H1 (cell line): ENCODE results near the gene SFTPB. TPM values are rescaled to one million over a fixed set of nuclear protein-coding genes. Genes with fewer than 3 reads are reported as not detected.

ENCODE experiments used
- CTCF ChIA-PET: fragments of 300-600 bp; sonication (Branson Sonifier 250); formaldehyde crosslinking; loops from one replicate; lab custom pipeline; 2021; ENCODE audit not compliant: partially characterized antibody; lab: Charles Lee
- POLR2A ChIA-PET: fragments of 300-600 bp; sonication (Branson Sonifier 250); formaldehyde crosslinking; loops from one replicate; lab custom pipeline; 2021; ENCODE audit warnings: inconsistent platforms; ENCODE audit not compliant: partially characterized antibody; lab: Charles Lee
- DNase-seq, 2 experiments: peaks; one replicate each; pipeline versions ENCODE4 v3.0.0 to v3.0.0-alpha.2; 2010 to 2022; ENCODE audit warnings: low spot score in 2 of 2, low read depth in 1 of 2, mixed read lengths in 1 of 2
- FAIRE-seq: peaks from 2 replicates; lab custom pipeline; 2011; peaks lifted over from hg19 to GRCh38; lab: Jason Lieb, UNC
- H2AFZ ChIP-seq: 2 replicates; pipeline ENCODE4 v1.8.1; 2012; ENCODE audit warnings: low read length, inconsistent platforms
- H2AK5ac ChIP-seq: 2 replicates; pipeline ENCODE4 v1.6.1; 2013; ENCODE audit warnings: low read depth, low read length
- H2BK120ac ChIP-seq: replicated peaks from 2 replicates; pipeline ENCODE3; 2013; ENCODE audit warnings: low read depth, low read length, inconsistent platforms
- H2BK12ac ChIP-seq: 2 replicates; pipeline ENCODE4 v1.6.1; 2013; ENCODE audit warnings: low read depth, low read length
- H2BK15ac ChIP-seq: 2 replicates; pipeline ENCODE4 v1.6.1; 2013; ENCODE audit warnings: low read length
- H2BK20ac ChIP-seq: 2 replicates; pipeline ENCODE4 v1.6.1; 2013; ENCODE audit warnings: low read length
- H2BK5ac ChIP-seq: 2 replicates; pipeline ENCODE4 v1.6.1; 2013; ENCODE audit warnings: low read depth, low read length
- H3K14ac ChIP-seq: 2 replicates; pipeline ENCODE4 v1.6.1; 2013; ENCODE audit warnings: inconsistent platforms; ENCODE audit not compliant: insufficient read length
- H3K18ac ChIP-seq: 2 replicates; pipeline ENCODE4 v1.6.1; 2013; ENCODE audit warnings: low read length; ENCODE audit errors: extremely low read depth
- H3K23ac ChIP-seq: 2 replicates; pipeline ENCODE4 v1.6.1; 2013; ENCODE audit warnings: inconsistent platforms; ENCODE audit not compliant: insufficient read length
- H3K23me2 ChIP-seq: 2 replicates; pipeline ENCODE4 v1.6.1; 2013; ENCODE audit warnings: low read depth, low read length
- H3K27ac ChIP-seq: 2 replicates; pipeline ENCODE4 v1.6.1; 2011; ENCODE audit warnings: low read depth, low read length, inconsistent platforms
- H3K27me3 ChIP-seq, 4 experiments: replicated peaks in 1 of 4; 1 replicate in 1 of 4; 2 replicates in 3 of 4; pipeline versions ENCODE4 v1.6.1 to v1.8.1; 2011 to 2013; ENCODE audit warnings: low read length in 3 of 4, mild to moderate bottlenecking in 3 of 4, inconsistent platforms in 2 of 4, mixed read lengths in 2 of 4, moderate library complexity in 1 of 4; ENCODE audit not compliant: control insufficient read depth in 3 of 4, insufficient read depth in 3 of 4; ENCODE audit errors: extremely low read depth in 1 of 4
- H3K36me3 ChIP-seq, 4 experiments: 2 replicates each; pipeline versions ENCODE4 v1.6.1 to v1.8.1; 2011 to 2013; ENCODE audit warnings: mild to moderate bottlenecking in 4 of 4, low read length in 3 of 4, moderate library complexity in 2 of 4, control low read depth in 1 of 4, inconsistent platforms in 1 of 4; ENCODE audit not compliant: insufficient read depth in 4 of 4, control insufficient read depth in 2 of 4
- H3K4ac ChIP-seq: replicated peaks from 2 replicates; pipeline ENCODE3; 2013; ENCODE audit warnings: low read length, low read depth, mixed read lengths, inconsistent platforms; ENCODE audit not compliant: insufficient read length
- H3K4me1 ChIP-seq, 4 experiments: replicated peaks in 1 of 4; 1 replicate in 1 of 4; 2 replicates in 3 of 4; pipeline versions ENCODE4 v1.6.1 to v1.8.1; 2011 to 2013; ENCODE audit warnings: low read length in 3 of 4, inconsistent platforms in 2 of 4, mixed read lengths in 1 of 4; ENCODE audit not compliant: insufficient read depth in 4 of 4, control insufficient read depth in 3 of 4
- H3K4me2 ChIP-seq, 2 experiments: 2 replicates each; pipeline versions ENCODE4 v1.6.1 to v1.8.1; 2011 to 2013; ENCODE audit warnings: low read depth in 2 of 2, low read length in 2 of 2, control low read depth in 1 of 2, inconsistent platforms in 1 of 2, mild to moderate bottlenecking in 1 of 2; ENCODE audit not compliant: insufficient read depth in 1 of 2
- H3K4me3 ChIP-seq, 4 experiments: fragments of 200-600, 300-600 bp in 1 of 4; sonication (generic), shearing (Covaris generic), sonication (Bioruptor Twin) in 1 of 4; 2 replicates each; pipeline versions ENCODE4 v1.5.1 to v1.8.1; 2011 to 2016; ENCODE audit warnings: low read length in 4 of 4, low read depth in 3 of 4, control low read depth in 2 of 4, inconsistent platforms in 2 of 4, mild to moderate bottlenecking in 2 of 4, mixed read lengths in 1 of 4, moderate library complexity in 1 of 4; ENCODE audit not compliant: insufficient read depth in 2 of 4; ENCODE audit errors: extremely low read depth in 1 of 4
- H3K56ac ChIP-seq: replicated peaks from 2 replicates; pipeline ENCODE3; 2013; ENCODE audit warnings: low read depth, mild to moderate bottlenecking, mixed read lengths, low read length, inconsistent platforms; ENCODE audit not compliant: insufficient read length
- H3K79me1 ChIP-seq: 2 replicates; pipeline ENCODE4 v1.6.1; 2013; ENCODE audit warnings: low read depth, low read length, control low read depth
- H3K79me2 ChIP-seq, 2 experiments: 2 replicates each; pipeline versions ENCODE4 v1.6.1 to v1.8.1; 2012 to 2013; ENCODE audit warnings: low read length in 2 of 2, mild to moderate bottlenecking in 2 of 2, inconsistent platforms in 1 of 2; ENCODE audit not compliant: insufficient read depth in 2 of 2, control insufficient read depth in 1 of 2
- H3K9ac ChIP-seq, 4 experiments: replicated peaks in 1 of 4; 1 replicate in 1 of 4; 2 replicates in 3 of 4; pipeline versions ENCODE4 v1.6.1 to v1.8.1; 2011 to 2013; ENCODE audit warnings: low read depth in 3 of 4, low read length in 3 of 4, control low read depth in 2 of 4, mild to moderate bottlenecking in 2 of 4, moderate library complexity in 2 of 4, inconsistent platforms in 1 of 4; ENCODE audit errors: extremely low read depth in 1 of 4
- H3K9me3 ChIP-seq, 2 experiments: 2 replicates each; pipeline versions ENCODE4 v1.6.1 to v1.8.1; 2012 to 2013; ENCODE audit warnings: mild to moderate bottlenecking in 2 of 2, moderate library complexity in 2 of 2, control low read depth in 1 of 2, inconsistent platforms in 1 of 2, low read depth in 1 of 2, low read length in 1 of 2, mixed read lengths in 1 of 2; ENCODE audit not compliant: insufficient read depth in 2 of 2
- H4K20me1 ChIP-seq, 2 experiments: replicated peaks in 1 of 2; 2 replicates each; pipeline versions ENCODE3 to v1.8.1; 2011 to 2013; ENCODE audit warnings: inconsistent platforms in 2 of 2, low read length in 2 of 2, mild to moderate bottlenecking in 1 of 2; ENCODE audit not compliant: insufficient read depth in 2 of 2, control insufficient read depth in 1 of 2
- H4K5ac ChIP-seq: 2 replicates; pipeline ENCODE4 v1.6.1; 2013; ENCODE audit warnings: low read length, low read depth, mixed read lengths, inconsistent platforms; ENCODE audit not compliant: insufficient read length
- H4K8ac ChIP-seq: 2 replicates; pipeline ENCODE4 v1.8.0; 2013; ENCODE audit warnings: mild to moderate bottlenecking, moderate library complexity, low read length, inconsistent platforms; ENCODE audit not compliant: insufficient read depth; ENCODE audit errors: extremely low read depth
- H4K91ac ChIP-seq: replicated peaks from 2 replicates; pipeline ENCODE3; 2013; ENCODE audit warnings: low read length, mixed read lengths, inconsistent platforms; ENCODE audit not compliant: insufficient read length
- BACH1 ChIP-seq: IDR thresholded peaks from 2 replicates; pipeline ENCODE4 v1.6.1; 2012; ENCODE audit warnings: low read length, improper control_type of control experiment
- EGR1 ChIP-seq: IDR thresholded peaks from 2 replicates; pipeline ENCODE4 v1.6.1; 2011; ENCODE audit warnings: low read depth, low read length, borderline replicate concordance
- SRF ChIP-seq: IDR thresholded peaks from 2 replicates; pipeline ENCODE4 v1.6.1; 2011; ENCODE audit warnings: mild to moderate bottlenecking, low read depth, low read length, moderate library complexity
- WGBS, 2 experiments: shearing (Covaris generic) in 1 of 2; methylation state at CpG; one replicate each; pipeline versions ENCODE4 v1.1.6 to v1.1.7; 2013 to 2015; ENCODE audit warnings: low lambda C conversion rate in 2 of 2, mixed read lengths in 2 of 2, inconsistent platforms in 1 of 2, low coverage in 1 of 2, missing lambda C conversion rate in 1 of 2; ENCODE audit not compliant: insufficient replicate concordance in 2 of 2, insufficient coverage in 1 of 2, insufficient read length in 1 of 2; ENCODE audit errors: extremely low coverage in 1 of 2, missing lambda C conversion rate in 1 of 2; 5-methylcytosine and 5-hydroxymethylcytosine counted together
- polyA plus RNA-seq, 7 experiments: library from polyadenylated mRNA; depleted of rRNA in 3 of 7; stranded (reverse) in 5 of 7; unstranded in 2 of 7; fragments of >200 nt in 5 of 7; fragments of 200-250 nt in 2 of 7; gene quantifications; 1 replicate in 5 of 7; 2 replicates in 1 of 7; 4 replicates in 1 of 7; pipeline versions ENCODE4 v1.2.1 to v1.2.3, GENCODE V29; 2011 to 2013; ENCODE audit warnings: missing spikeins in 2 of 7, mixed read lengths in 2 of 7
- total RNA-seq: library from RNA; stranded (reverse); fragmentation: NEBNext Ultra II Directional; extraction: Animal tissue kit (Norgen Biotek cat#: 25700); gene quantifications from 2 replicates; pipeline ENCODE4 v1.2.1, GENCODE V29; 2021
- TF ChIP-seq, protein P1 (sequence below): IDR thresholded peaks from 2 replicates; pipeline ENCODE4 v1.6.1; 2012; ENCODE audit warnings: low read length, inconsistent platforms

The SFTPB gene
- total and polyA plus RNA-seq, 2 of the 8 experiments (the other 6 are each of a cell fraction or from before 2014, with no cell fraction given), result not detected

DNA sequence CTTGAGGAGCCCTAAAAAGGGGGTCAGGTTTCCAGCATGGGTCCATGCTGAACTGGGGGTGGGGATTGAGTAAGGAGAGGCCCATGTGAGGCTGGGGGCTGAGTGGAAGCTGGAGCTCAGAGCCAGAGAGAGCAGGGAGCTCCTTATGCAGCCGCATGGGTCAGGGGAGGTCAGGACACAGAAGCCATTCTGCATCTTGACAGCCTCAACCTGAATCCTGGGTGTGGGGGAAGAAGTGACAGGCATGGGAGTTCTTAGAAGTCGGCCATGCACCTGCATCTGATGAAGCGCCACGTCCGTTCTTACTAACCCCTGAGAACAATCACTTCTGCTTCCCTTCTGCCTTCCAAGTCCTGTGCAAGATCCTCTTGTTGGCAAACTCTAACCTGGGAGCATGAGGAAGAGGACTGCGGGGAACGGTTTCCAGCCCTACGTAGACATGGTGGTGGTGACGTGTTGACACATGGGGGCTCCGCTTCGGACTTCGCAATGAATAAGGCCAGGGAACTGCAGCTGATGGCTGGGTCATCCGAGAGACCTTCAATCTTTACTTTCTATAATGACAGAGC is 48.4 kb upstream of the SFTPB start:
- Histone ChIP-seq H3K27me3 (no peaks in the 10 kb centered on the region; a peak in 1 of 7 replicates), H3K79me2 (no peaks in the 10 kb centered on the region), H3K36me3 (no peaks in the 10 kb centered on the region), H3K9ac (no peak overlapping the region), H3K9me3 (no peaks in the 10 kb centered on the region), H3K23ac (no peak overlapping the region), H3K56ac (no peak overlapping the region), H3K18ac (no peak overlapping the region), H2AFZ (no peak overlapping the region), H4K91ac (no peak overlapping the region), H3K27ac (no peak overlapping the region), H3K4me1 (no peaks in the 10 kb centered on the region; a peak in 1 of 7 replicates), H4K8ac (no peak overlapping the region), H2BK12ac (no peak overlapping the region), H3K23me2 (no peaks in the 10 kb centered on the region), H2BK20ac (no peak overlapping the region), H3K79me1 (no peaks in the 10 kb centered on the region), H2BK5ac (no peak overlapping the region), H4K20me1 (no peaks in the 10 kb centered on the region), H3K4me3 (no peak overlapping the region), H2BK120ac (no peak overlapping the region), H3K4ac (no peak overlapping the region), H4K5ac (no peak overlapping the region), H2AK5ac (no peak overlapping the region), H3K4me2 (no peak overlapping the region), H3K14ac (no peak overlapping the region), H2BK15ac (no peak overlapping the region)
- TF ChIP-seq BACH1, result no peak
- no peak for TF ChIP-seq EGR1
- TF ChIP-seq SRF, result no peak
- TF ChIP-seq, protein P1, sequence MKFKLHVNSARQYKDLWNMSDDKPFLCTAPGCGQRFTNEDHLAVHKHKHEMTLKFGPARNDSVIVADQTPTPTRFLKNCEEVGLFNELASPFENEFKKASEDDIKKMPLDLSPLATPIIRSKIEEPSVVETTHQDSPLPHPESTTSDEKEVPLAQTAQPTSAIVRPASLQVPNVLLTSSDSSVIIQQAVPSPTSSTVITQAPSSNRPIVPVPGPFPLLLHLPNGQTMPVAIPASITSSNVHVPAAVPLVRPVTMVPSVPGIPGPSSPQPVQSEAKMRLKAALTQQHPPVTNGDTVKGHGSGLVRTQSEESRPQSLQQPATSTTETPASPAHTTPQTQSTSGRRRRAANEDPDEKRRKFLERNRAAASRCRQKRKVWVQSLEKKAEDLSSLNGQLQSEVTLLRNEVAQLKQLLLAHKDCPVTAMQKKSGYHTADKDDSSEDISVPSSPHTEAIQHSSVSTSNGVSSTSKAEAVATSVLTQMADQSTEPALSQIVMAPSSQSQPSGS, result no peak
- DNase-seq (no peak), FAIRE-seq (no peak)
- WGBS, 2 experiments, result 82% methylated on average over 13 of the region's 13 CpGs; no CpG with 5 or more reads in 1 of the 2 experiments
- CTCF ChIA-PET, result interaction anchor here (1.5 to 6.0 kb wide), 5 partner anchors 9 to 319 kb away, joined by 3 to 61 read pairs (median 7); no protein-coding TSS in a partner anchor
- POLR2A ChIA-PET, result interaction anchor here (0.9 kb wide), 1 partner anchor 177 kb away, joined by 3 read pairs; the partner anchor contains the start of gene MAT2A
